Testis (tissue), 3 donors: ENCODE results near the gene MYEOV. TPM values are rescaled to one million over a fixed set of nuclear protein-coding genes. Genes with fewer than 3 reads are reported as not detected.

Experiments used
- DNase-seq: peaks from one replicate; pipeline ENCODE4 v3.0.0-alpha.2; 2019
- H3K27ac ChIP-seq, 2 donors: fragments of 200-600 bp; sonication (generic); one replicate each; pipeline ENCODE4 v1.5.1; 2019
- H3K27me3 ChIP-seq: fragments of 200-600 bp; sonication (generic); one replicate; pipeline ENCODE4 v1.5.1; 2019
- H3K36me3 ChIP-seq: fragments of 200-600 bp; sonication (generic); one replicate; pipeline ENCODE4 v1.5.1; 2017; ENCODE audit warnings: low read depth; ENCODE audit errors: missing control alignments
- H3K4me1 ChIP-seq: fragments of 200-600 bp; sonication (generic); one replicate; pipeline ENCODE4 v1.5.1; 2019
- H3K4me3 ChIP-seq, 2 donors: fragments of 200-600 bp; sonication (generic); one replicate each; pipeline ENCODE4 v1.5.1; 2017 to 2019
- H3K9me3 ChIP-seq: fragments of 200-600 bp; sonication (generic); one replicate; pipeline ENCODE4 v1.5.1; 2017
- CTCF ChIP-seq, 3 experiments: fragments of 450-650 bp in 2 of 3; fragments of 200-600 bp in 1 of 3; sonication (generic) in 1 of 3; IDR thresholded peaks; one replicate each; pipeline ENCODE4 v1.5.1; 2016 to 2019; ENCODE audit warnings: antibody characterized with exemption in 3 of 3, mild to moderate bottlenecking in 2 of 3, moderate library complexity in 1 of 3
- POLR2A ChIP-seq: fragments of 450-650 bp; IDR thresholded peaks from one replicate; pipeline ENCODE4 v1.6.1; 2017; ENCODE audit warnings: antibody characterized with exemption, mild to moderate bottlenecking, moderate library complexity
- WGBS, 2 donors: methylation state at CpG; one replicate each; pipeline ENCODE4 v1.1.5; 2018; 5-methylcytosine and 5-hydroxymethylcytosine counted together
- intact Hi-C: fragments of 100-400 bp; cut with DNase I; formaldehyde crosslinking; loops from one replicate; pipeline ENCODE4 v1.15.1; 2023; ENCODE audit warnings: low total_unique reads
- polyA plus RNA-seq: library from polyadenylated mRNA; stranded (reverse); fragments of 350-450 nt; fragmentation: Illumina TruSeq; extraction: RNeasy Lipid Tissue Mini Kit (QIAGEN cat#74804); gene quantifications from one replicate; pipeline ENCODE4 v1.2.3, GENCODE V29; 2014; ENCODE audit warnings: low read depth, low replicate concordance; ENCODE audit not compliant: insufficient read depth
- total RNA-seq, 2 donors: library from RNA; depleted of rRNA; stranded (reverse); fragments of >200 nt; gene quantifications; one replicate each; pipeline ENCODE4 v1.2.3, GENCODE V29; 2016

Gene MYEOV
- total and polyA plus RNA-seq, 3 donors from 2014 or later, result 0.43 to 1.1 (median 1.1) TPM

- no peaks in the 10 kb centered on the region for H3K4me1 ChIP-seq
- 72 to 80% methylated on average over 6 of the region's 6 CpGs for WGBS, 2 donors
- no peaks in the 10 kb centered on the region for H3K36me3 ChIP-seq
- no peak overlapping the region for H3K4me3 ChIP-seq
- intact Hi-C loops, result no loop called here
- H3K27ac ChIP-seq, result no peak overlapping the region
- TF ChIP-seq POLR2A (no peak), CTCF (IDR thresholded peaks at IDR 0.05) (no peak)
- DNase-seq, result no peak
- no peaks in the 10 kb centered on the region for H3K9me3 ChIP-seq
- H3K27me3 ChIP-seq, result no peaks in the 10 kb centered on the region
Measured at GRCh38 chr11:69337211-69337721, 43.3 kb downstream of the MYEOV start.

GRCh38 chr11:69339041-69339733, 45.2 kb downstream of the MYEOV start:
- 93 to 95% methylated on average over 8 to 12 of the region's 12 CpGs for WGBS, 2 donors

GRCh38 chr11:69339983-69340565, 46.1 kb downstream of the MYEOV start:
- TF ChIP-seq POLR2A, result no peak
- no peak for TF ChIP-seq CTCF (IDR thresholded peaks at IDR 0.05)
- Histone ChIP-seq H3K36me3 (no peaks in the 10 kb centered on the region), H3K27ac (no peak overlapping the region), H3K4me3 (no peak overlapping the region), H3K9me3 (no peaks in the 10 kb centered on the region), H3K4me1 (no peaks in the 10 kb centered on the region), H3K27me3 (no peaks in the 10 kb centered on the region)
- WGBS, 2 donors, result 77 to 95% methylated on average over 5 of the region's 5 CpGs
- intact Hi-C loops, result no loop called here
- no peak for DNase-seq

More at GRCh38 chr11:69339041-69339733, 45.2 kb downstream of the MYEOV start:
- Histone ChIP-seq H3K9me3 (no peaks in the 10 kb centered on the region), H3K27ac (no peak overlapping the region), H3K4me1 (no peaks in the 10 kb centered on the region), H3K36me3 (no peaks in the 10 kb centered on the region), H3K27me3 (no peaks in the 10 kb centered on the region), H3K4me3 (no peak overlapping the region)
- no peak for TF ChIP-seq CTCF (IDR thresholded peaks at IDR 0.05)
- no peak for TF ChIP-seq POLR2A
- intact Hi-C loops, result no loop called here
- no peak for DNase-seq

GRCh38 chr11:69342588-69343330, 48.8 kb downstream of the MYEOV start:
- intact Hi-C loops, result no loop called here
- Histone ChIP-seq H3K27me3 (no peaks in the 10 kb centered on the region), H3K27ac (no peak overlapping the region), H3K4me1 (no peaks in the 10 kb centered on the region), H3K4me3 (no peak overlapping the region), H3K36me3 (no peaks in the 10 kb centered on the region), H3K9me3 (no peaks in the 10 kb centered on the region)
- 89 to 94% methylated on average over 8 to 13 of the region's 13 CpGs for WGBS, 2 donors
- DNase-seq, result no peak
- TF ChIP-seq CTCF (IDR thresholded peaks at IDR 0.05), result no peak
- no peak for TF ChIP-seq POLR2A
